HL-60 (cell line): Measurements from ENCODE around the gene GALP.

Experiments used
- GABPA ChIP-seq: IDR thresholded peaks from 2 replicates; pipeline ENCODE4 v1.6.1; 2012; ENCODE audit warnings: low read depth
- POLR2AphosphoS5 ChIP-seq: IDR thresholded peaks from 2 replicates; pipeline ENCODE4 v1.6.1; 2012; ENCODE audit warnings: low read depth
- TF ChIP-seq, protein P1 (sequence below): IDR thresholded peaks from one replicate; pipeline ENCODE4 v1.5.1; 2011; ENCODE audit warnings: low read length, control low read depth, inconsistent platforms; ENCODE audit not compliant: insufficient read depth
- TF ChIP-seq, protein P2 (sequence below): IDR thresholded peaks from 2 replicates; pipeline ENCODE4 v1.6.1; 2012; ENCODE audit warnings: low read depth; ENCODE audit not compliant: insufficient replicate concordance

DNA sequence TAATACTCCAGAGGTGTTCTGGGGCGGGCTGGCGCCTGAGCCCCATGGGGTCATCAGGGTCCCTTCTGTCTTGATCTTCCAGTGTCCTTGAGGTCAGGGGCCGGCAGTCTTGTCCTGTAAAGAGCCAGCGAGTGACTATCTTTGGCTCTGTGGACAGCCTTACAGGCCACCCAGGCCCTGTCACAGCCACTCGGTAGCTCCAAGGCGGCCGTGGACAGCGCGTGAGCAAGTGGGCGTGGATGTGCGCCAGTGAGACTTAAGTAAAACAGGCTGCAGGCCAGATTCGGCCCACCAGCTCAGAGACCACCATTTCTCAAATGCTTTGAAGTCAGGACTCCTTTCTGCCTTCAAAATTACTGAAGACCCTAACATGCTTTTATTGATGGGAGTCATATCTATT, 31.0 kb upstream of the GALP start:
- TF ChIP-seq, protein P1, sequence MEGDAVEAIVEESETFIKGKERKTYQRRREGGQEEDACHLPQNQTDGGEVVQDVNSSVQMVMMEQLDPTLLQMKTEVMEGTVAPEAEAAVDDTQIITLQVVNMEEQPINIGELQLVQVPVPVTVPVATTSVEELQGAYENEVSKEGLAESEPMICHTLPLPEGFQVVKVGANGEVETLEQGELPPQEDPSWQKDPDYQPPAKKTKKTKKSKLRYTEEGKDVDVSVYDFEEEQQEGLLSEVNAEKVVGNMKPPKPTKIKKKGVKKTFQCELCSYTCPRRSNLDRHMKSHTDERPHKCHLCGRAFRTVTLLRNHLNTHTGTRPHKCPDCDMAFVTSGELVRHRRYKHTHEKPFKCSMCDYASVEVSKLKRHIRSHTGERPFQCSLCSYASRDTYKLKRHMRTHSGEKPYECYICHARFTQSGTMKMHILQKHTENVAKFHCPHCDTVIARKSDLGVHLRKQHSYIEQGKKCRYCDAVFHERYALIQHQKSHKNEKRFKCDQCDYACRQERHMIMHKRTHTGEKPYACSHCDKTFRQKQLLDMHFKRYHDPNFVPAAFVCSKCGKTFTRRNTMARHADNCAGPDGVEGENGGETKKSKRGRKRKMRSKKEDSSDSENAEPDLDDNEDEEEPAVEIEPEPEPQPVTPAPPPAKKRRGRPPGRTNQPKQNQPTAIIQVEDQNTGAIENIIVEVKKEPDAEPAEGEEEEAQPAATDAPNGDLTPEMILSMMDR, result no peak
- TF ChIP-seq GABPA, result no peak
- TF ChIP-seq, protein P2, sequence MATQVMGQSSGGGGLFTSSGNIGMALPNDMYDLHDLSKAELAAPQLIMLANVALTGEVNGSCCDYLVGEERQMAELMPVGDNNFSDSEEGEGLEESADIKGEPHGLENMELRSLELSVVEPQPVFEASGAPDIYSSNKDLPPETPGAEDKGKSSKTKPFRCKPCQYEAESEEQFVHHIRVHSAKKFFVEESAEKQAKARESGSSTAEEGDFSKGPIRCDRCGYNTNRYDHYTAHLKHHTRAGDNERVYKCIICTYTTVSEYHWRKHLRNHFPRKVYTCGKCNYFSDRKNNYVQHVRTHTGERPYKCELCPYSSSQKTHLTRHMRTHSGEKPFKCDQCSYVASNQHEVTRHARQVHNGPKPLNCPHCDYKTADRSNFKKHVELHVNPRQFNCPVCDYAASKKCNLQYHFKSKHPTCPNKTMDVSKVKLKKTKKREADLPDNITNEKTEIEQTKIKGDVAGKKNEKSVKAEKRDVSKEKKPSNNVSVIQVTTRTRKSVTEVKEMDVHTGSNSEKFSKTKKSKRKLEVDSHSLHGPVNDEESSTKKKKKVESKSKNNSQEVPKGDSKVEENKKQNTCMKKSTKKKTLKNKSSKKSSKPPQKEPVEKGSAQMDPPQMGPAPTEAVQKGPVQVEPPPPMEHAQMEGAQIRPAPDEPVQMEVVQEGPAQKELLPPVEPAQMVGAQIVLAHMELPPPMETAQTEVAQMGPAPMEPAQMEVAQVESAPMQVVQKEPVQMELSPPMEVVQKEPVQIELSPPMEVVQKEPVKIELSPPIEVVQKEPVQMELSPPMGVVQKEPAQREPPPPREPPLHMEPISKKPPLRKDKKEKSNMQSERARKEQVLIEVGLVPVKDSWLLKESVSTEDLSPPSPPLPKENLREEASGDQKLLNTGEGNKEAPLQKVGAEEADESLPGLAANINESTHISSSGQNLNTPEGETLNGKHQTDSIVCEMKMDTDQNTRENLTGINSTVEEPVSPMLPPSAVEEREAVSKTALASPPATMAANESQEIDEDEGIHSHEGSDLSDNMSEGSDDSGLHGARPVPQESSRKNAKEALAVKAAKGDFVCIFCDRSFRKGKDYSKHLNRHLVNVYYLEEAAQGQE, result no peak
- TF ChIP-seq POLR2AphosphoS5, result no peak
